HG02973 (cell line): ENCODE results near the gene C2orf42.
"Not testable (repeated sequence)": the region's sequence is repeated elsewhere in the genome, so short reads cannot be mapped to it uniquely, and the experiment has no call there.

Source experiments
- ATAC-seq: cut with Tn5 transposase; IDR thresholded peaks from one replicate; pipeline ENCODE4 v1.9.1; 2021; ENCODE audit warnings: moderate library complexity; ENCODE audit not compliant: unreplicated experiment

C2orf42 gene

DNA sequence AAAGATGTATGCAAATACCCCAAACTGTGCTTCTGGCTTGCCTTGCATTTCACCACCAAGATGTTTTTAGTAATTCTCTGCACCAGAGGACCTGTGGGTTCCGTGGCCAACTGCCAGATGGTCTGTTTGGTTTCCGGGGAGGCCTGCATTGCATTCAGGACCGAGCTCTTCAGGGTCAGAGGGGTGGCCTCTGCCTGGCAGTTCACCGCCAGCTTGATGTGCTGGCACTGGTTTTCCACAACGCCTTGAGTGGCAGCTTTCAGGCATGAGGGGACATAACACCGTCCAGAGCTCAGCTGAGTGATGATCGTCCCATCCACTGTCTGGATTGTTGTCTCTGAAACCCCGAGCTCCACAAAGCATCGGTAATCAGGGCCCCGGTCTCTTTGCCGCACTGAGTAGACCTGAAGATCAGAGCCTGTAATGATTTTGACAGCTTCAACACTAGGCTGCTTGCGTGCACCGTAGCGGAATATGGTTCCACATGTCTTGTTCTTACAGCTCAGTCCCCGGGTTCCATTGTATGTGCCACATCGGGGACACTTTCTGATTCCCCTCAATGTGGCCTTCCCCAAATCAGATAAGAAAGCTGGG is 9.4 kb downstream of the C2orf42 start:
- ATAC-seq = no peak

- no peak for ATAC-seq
Measured at GRCh38 chr2:70173520-70173919, 17.3 kb downstream of the C2orf42 start.

DNA sequence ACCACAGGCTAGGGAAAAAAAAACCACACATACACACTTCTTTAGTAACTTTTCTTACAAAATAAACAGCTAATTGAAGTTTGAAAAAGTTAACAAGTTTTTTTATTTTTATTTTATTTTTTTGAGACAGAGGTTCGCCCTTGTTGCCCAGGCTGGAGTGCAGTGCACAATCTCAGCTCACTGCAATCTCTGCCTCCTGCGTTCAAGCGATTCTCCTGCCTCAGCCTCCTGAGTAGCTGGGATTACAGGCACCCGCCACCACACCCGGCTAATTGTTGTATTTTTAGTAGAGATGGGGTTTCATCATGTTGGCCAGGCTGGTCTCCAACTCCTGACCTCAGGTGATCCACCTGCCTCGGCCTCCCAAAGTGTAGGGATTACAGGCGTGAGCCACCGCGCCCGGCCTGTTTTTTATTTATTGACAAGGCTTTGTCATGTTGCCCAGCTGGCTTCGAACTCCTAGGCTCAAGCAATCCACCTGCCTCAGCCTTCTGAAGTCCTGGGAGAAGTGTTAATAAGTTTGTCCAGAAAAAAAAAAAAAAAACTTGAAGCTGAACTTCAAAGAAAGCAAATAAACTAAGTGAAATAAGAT is 21.1 kb downstream of the C2orf42 start:
- ATAC-seq = not testable (repeated sequence)

- peak; percentile 95 for ATAC-seq
Measured at GRCh38 chr2:70161069-70161534, 29.7 kb downstream of the C2orf42 start.

GRCh38 chr2:70160545-70160944 is 30.3 kb downstream of the C2orf42 start:
- ATAC-seq = no peak

- ATAC-seq = not testable (repeated sequence)
Measured at GRCh38 chr2:70149130-70149686, 41.6 kb downstream of the C2orf42 start.

- not testable (repeated sequence) for ATAC-seq
Measured at GRCh38 chr2:70148211-70148760, 42.5 kb downstream of the C2orf42 start.

- ATAC-seq = no peak
Measured at GRCh38 chr2:70145851-70146739, 44.7 kb downstream of the C2orf42 start.

GRCh38 chr2:70145144-70145490 is 45.7 kb downstream of the C2orf42 start:
- ATAC-seq = no peak

DNA sequence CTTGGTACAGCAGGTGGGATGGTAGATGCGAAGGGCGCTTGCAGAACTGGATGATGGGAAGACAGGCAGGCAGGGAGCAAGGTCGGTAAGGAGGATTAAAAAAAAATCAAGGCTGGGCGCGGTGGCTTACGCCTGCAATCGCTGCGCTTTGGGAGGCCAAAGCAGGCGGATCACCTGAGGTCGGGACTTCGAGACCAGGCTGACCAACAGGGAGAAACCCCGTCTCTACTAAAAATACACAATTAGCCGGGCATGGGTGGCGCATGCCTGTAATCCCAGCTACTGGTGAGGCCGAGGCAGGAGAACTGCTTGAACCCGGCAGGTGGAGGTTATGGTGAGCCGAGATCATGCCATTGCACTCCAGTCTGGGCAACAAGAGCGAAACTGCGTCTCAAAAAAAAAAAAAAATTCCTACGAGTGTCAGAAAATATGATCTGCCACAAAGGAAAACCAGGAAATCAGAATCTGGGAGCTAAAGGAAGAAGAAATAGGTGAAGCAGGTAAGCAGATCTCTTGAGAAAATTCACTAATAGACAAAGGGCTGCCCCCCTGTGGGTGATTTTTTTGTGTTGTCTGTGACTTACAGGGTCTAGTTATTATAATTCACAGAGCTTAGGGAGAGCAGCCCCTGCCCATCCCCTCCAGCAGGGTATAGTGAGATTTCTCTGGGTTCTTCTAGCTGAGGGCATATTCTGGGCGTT is 46.2 kb downstream of the C2orf42 start:
- ATAC-seq = no peak

DNA sequence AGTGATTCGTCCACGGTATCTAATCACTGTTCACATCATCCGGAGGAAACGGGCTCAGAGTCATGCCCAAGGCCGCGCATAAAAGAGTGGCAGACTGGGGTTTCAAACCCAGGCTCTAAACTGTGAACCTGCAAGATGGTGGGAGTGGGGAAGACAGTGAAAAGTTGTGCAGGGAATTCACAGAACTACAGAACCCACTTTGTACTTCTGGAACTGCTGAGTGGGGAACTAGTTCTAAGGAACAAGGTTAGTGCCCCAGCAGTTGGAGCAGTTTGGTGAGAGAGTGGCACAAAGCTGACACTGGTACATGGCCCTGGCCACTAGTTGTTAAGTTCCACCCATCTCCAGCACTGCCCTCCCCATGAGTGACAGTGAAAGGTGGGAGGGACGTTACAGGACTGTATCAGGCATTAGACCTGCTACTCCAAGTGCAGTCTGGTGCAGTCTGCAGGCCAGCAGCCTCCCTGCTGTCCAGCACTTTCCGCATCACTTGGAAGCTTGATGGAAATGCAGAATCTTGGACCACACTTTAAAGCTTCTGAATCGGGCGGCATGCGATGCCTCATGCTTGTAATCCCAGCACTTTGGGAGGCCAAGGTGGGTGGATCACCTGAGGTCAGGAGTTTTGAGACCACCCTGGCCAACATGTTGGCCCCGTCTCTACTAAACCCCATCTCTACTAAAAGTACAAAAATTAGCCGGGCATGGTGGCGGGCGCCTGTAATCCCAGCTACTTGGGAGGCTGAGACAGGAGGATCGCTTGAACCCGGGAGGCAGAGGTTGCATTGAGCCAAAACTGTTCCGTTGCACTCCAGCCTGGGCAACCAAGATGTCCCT is 47.3 kb downstream of the C2orf42 start:
- no peak for ATAC-seq

- ATAC-seq = peak; percentile 58
Measured at GRCh38 chr2:70142590-70143313, 48.1 kb downstream of the C2orf42 start.

DNA sequence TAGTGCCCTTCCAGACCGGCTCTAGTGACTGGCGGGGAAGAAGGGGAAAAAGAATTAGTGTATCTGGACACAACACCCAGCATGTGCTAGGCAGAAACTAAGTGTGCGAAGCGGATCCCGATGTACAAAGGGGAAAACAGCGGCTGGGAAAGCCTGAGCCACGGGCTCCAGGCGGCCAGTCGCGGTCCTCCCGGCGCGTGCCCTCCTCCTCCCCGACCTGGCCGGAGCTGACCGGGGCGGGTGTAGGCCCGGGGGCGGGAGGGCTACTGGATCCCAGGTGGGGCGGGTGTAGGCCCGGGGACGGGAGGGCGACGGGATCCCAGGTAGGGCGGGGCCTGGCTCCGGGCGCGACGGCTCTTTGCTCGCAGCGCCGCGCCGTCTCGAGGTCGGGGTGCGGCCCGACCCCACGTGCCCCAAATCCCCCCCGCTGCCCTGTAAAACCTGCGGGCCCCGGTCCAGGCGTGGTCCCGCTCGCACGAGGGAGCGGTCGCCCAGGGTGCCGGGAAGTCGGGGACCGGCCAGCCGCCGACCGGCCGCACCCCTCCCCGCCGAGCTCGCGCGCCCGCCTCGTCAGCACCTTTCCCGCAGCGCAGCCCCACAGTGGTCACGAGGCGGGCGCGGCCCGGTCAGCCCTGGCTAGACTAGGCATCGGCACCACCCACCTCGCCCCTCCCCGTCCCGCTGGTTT is 48.8 kb downstream of the C2orf42 start:
- ATAC-seq = peak; percentile 43

- ATAC-seq = peak; percentile 45
Measured at GRCh38 chr2:70141212-70141901, 49.5 kb downstream of the C2orf42 start.

- no peak for ATAC-seq
Measured at GRCh38 chr2:70140791-70141211, 50.0 kb downstream of the C2orf42 start.

- ATAC-seq = not testable (repeated sequence)
Measured at GRCh38 chr2:70134323-70134983, 56.4 kb downstream of the C2orf42 start.
